Adrenal gland (tissue), 12 donors: ENCODE results near the gene MTMR11. TPM values are rescaled to one million over a fixed set of nuclear protein-coding genes. Genes with fewer than 3 reads are reported as not detected.
A peak's percentile ranks its signal among the peaks of the same experiment; 100 is the strongest.

Source experiments
- DNase-seq, 7 donors: peaks; one replicate each; pipeline ENCODE4 v3.0.0-alpha.2; 2019 to 2020
- H3K27ac ChIP-seq, 5 donors: fragments of 200-600 bp; sonication (generic) in 4 of 5; 1 replicate in 3 of 5; 2 replicates in 2 of 5; pipeline versions ENCODE4 v1.5.1 to v1.8.0; 2016 to 2020; ENCODE audit warnings: mild to moderate bottlenecking in 1 of 5
- H3K27me3 ChIP-seq: fragments of 200-600 bp; 2 replicates; pipeline ENCODE4 v1.8.0; 2021
- H3K36me3 ChIP-seq, 2 donors: fragments of 200-600 bp; replicated peaks in 1 of 2; 1 replicate in 1 of 2; 2 replicates in 1 of 2; pipeline versions ENCODE4 v1.5.1 to v1.8.0; 2018 to 2022
- H3K4me1 ChIP-seq, 2 donors: fragments of 200-600 bp; replicated peaks in 1 of 2; 1 replicate in 1 of 2; 2 replicates in 1 of 2; pipeline versions ENCODE4 v1.5.1 to v1.8.0; 2018 to 2021
- H3K4me3 ChIP-seq, 4 donors: fragments of 200-600 bp; sonication (generic) in 3 of 4; one replicate each; pipeline ENCODE4 v1.5.1; 2016 to 2018
- H3K9me3 ChIP-seq, 3 donors: fragments of 200-600 bp; sonication (generic) in 1 of 3; replicated peaks in 1 of 3; 1 replicate in 2 of 3; 2 replicates in 1 of 3; pipeline versions ENCODE4 v1.5.1 to v1.8.0; 2016 to 2021
- POLR2A ChIP-seq, 2 donors: fragments of 450-650 bp; IDR thresholded peaks; one replicate each; pipeline ENCODE4 v1.6.1; 2017; ENCODE audit warnings: antibody characterized with exemption in 2 of 2, mild to moderate bottlenecking in 2 of 2, moderate library complexity in 1 of 2
- WGBS, 4 donors: extraction: QIAGEN DNeasy Blood & Tissue Kit in 2 of 4; methylation state at CpG; one replicate each; pipeline versions ENCODE4 v1.1.5 to v1.1.7; 2013 to 2017; 5-methylcytosine and 5-hydroxymethylcytosine counted together
- intact Hi-C, 2 donors: fragments of 100-400 bp; cut with DNase I; formaldehyde crosslinking; loops; one replicate each; pipeline versions ENCODE4 v1.14.1 to v1.15.0; 2022 to 2023
- polyA plus RNA-seq, 3 donors: library from polyadenylated mRNA; stranded (reverse); fragments of 200-250 nt in 2 of 3; fragments of 350-450 nt in 1 of 3; fragmentation: Illumina TruSeq in 1 of 3; extraction: RNeasy Lipid Tissue Mini Kit (QIAGEN cat#74804) in 1 of 3; gene quantifications; one replicate each; pipeline ENCODE4 v1.2.3, GENCODE V29; 2013 to 2014
- total RNA-seq, 9 donors: library from RNA; depleted of rRNA in 4 of 9; stranded (reverse); fragments of >200 nt in 4 of 9; fragments of 120-200 nt in 1 of 9; fragmentation: NEBNext Ultra II Directional in 1 of 9; extraction: Animal tissue kit (Norgen Biotek cat#: 25700) in 1 of 9; gene quantifications; one replicate each; pipeline versions ENCODE4 v1.1.0 to v1.2.4, GENCODE V29; 2013 to 2023
- TF ChIP-seq, protein P1 (sequence below), 6 experiments: fragments of 450-650 bp in 4 of 6; fragments of 200-600 bp in 2 of 6; sonication (generic) in 1 of 6; IDR thresholded peaks; 1 replicate in 5 of 6; 2 replicates in 1 of 6; pipeline versions ENCODE4 v1.5.1 to v1.8.0; 2016 to 2021; ENCODE audit warnings: antibody characterized with exemption in 6 of 6, mild to moderate bottlenecking in 2 of 6, moderate library complexity in 1 of 6
- donor health status: healthy with polysubstance abuse.
- donor health status: Bipolar disorder and iron deficiency.
- donor health status: DM: yes; HTN: yes; CAD: no.
- donor health status: DM: no; HTN: no; CAD: no.
- donor health status: DM: no; HTN: no; CAD: no.
- donor health status: DM: yes; HTN: yes; CAD: no.

Gene MTMR11
- total and polyA plus RNA-seq, 12 donors, result 14.5 to 70.6 (median 46.4) TPM

DNA sequence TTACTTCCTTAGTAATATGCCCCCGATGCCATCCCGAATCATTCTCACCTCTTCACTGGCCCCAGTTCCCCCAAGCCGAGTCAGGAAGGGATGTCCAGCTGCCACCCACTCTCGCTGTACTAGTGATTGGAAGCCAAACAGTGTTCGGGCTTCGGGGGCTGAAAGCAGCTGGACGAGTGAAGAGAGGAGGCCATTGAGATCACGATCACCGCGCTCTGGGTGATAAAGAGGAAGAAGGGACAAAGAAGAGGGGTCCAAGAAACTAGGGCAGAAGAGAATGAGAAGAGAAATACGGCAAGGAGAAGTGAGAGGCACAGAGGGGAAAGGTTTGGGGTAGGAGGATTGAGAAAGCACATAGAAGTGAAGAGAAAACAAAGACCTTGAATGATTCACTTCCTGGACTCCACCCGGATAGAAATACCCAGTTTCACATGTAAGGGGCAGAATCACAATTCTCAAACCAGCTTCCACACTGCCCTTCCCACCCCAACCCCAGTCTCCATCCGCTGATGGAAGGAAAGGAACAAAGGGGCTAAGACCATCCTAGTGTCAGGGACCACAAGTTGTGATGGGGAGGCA, 5.4 kb downstream of the MTMR11 start:
- DNase-seq, result no peak
- 68 to 82% (median 74%) methylated on average over 13 of the region's 13 CpGs for WGBS, 4 donors
- Histone ChIP-seq H3K27me3 (no peaks in the 10 kb centered on the region), H3K4me3 (no peak overlapping the region), H3K4me1 (peaks cover 21 to 42% of the 10 kb centered on the region in 2 donors), H3K27ac (peak overlapping the region in 4 of 5 donors; percentile 11 to 64 (median 34)), H3K9me3 (no peaks in the 10 kb centered on the region), H3K36me3 (peaks cover 0 to 13% of the 10 kb centered on the region in 2 donors)
- intact Hi-C loops, result no loop called here
- TF ChIP-seq POLR2A (IDR thresholded peaks at IDR 0.05), result no peak
- TF ChIP-seq, protein P1, sequence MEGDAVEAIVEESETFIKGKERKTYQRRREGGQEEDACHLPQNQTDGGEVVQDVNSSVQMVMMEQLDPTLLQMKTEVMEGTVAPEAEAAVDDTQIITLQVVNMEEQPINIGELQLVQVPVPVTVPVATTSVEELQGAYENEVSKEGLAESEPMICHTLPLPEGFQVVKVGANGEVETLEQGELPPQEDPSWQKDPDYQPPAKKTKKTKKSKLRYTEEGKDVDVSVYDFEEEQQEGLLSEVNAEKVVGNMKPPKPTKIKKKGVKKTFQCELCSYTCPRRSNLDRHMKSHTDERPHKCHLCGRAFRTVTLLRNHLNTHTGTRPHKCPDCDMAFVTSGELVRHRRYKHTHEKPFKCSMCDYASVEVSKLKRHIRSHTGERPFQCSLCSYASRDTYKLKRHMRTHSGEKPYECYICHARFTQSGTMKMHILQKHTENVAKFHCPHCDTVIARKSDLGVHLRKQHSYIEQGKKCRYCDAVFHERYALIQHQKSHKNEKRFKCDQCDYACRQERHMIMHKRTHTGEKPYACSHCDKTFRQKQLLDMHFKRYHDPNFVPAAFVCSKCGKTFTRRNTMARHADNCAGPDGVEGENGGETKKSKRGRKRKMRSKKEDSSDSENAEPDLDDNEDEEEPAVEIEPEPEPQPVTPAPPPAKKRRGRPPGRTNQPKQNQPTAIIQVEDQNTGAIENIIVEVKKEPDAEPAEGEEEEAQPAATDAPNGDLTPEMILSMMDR (IDR thresholded peaks at IDR 0.05), result no peak

DNA sequence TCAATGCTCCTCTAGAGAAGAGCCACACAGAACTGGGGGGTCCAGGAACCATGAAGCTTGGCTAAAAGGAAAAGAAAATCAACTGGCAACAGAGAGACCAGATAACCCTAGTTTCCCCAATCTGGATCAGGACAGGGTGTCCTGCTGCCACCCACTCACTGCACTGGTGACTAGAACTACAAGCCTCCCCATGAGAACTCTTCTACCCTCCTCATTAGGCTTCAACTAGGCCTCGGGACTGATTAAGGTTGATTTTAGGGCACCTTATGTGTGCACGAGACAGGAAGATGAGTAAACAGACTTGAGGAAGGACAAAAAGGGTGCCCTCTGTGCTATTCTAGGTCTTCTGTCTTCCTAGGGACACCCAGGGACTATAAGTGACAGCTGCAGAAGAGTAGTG, 6.8 kb downstream of the MTMR11 start:
- DNase-seq, result no peak
- Histone ChIP-seq H3K36me3 (peaks cover 0 to 28% of the 10 kb centered on the region in 2 donors), H3K4me1 (peaks cover 13 to 43% of the 10 kb centered on the region in 2 donors), H3K27ac (peak overlapping the region in 1 of 5 donors; percentile 33), H3K9me3 (no peaks in the 10 kb centered on the region), H3K4me3 (no peak overlapping the region), H3K27me3 (no peaks in the 10 kb centered on the region)
- intact Hi-C loops, result no loop called here
- 65 to 83% (median 74%) methylated on average over 2 of the region's 2 CpGs for WGBS, 4 donors
- TF ChIP-seq POLR2A (IDR thresholded peaks at IDR 0.05), result no peak
- TF ChIP-seq, protein P1 (IDR thresholded peaks at IDR 0.05), result no peak

DNA sequence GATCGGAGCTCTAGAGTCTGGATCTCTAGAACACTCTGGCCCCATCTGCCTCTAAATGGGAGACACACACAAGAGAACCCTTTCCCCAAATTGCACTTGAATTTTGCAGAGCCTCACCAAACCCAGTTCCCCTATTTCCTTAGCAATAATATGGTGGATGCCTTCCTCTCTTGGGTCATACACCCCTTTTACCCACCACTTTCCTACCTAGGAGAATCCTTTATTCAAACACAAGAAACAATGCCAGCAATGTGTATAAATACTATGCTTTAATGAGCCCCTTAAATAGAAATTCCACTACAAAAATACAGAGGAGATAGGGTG, 8.3 kb downstream of the MTMR11 start:
- 0 to 20% (median 8%) methylated on average over 1 of the region's 1 CpG; no CpG with 5 or more reads in 1 of the 4 donors for WGBS, 4 donors
- H3K4me3 ChIP-seq, result peak overlapping the region in 2 of 4 donors; percentile 82 to 96
- H3K36me3 ChIP-seq, result peaks cover 0 to 41% of the 10 kb centered on the region in 2 donors
- H3K27ac ChIP-seq, result peak overlapping the region; percentile 87 to 97 (median 96)
- H3K4me1 ChIP-seq, result peaks cover 13 to 46% of the 10 kb centered on the region in 2 donors
- no peak for DNase-seq
- H3K9me3 ChIP-seq, result no peaks in the 10 kb centered on the region
- no peaks in the 10 kb centered on the region for H3K27me3 ChIP-seq
- intact Hi-C loops, result no loop called here
- no peak for TF ChIP-seq POLR2A (IDR thresholded peaks at IDR 0.05)
- TF ChIP-seq, protein P1 (IDR thresholded peaks at IDR 0.05), result no peak

DNA sequence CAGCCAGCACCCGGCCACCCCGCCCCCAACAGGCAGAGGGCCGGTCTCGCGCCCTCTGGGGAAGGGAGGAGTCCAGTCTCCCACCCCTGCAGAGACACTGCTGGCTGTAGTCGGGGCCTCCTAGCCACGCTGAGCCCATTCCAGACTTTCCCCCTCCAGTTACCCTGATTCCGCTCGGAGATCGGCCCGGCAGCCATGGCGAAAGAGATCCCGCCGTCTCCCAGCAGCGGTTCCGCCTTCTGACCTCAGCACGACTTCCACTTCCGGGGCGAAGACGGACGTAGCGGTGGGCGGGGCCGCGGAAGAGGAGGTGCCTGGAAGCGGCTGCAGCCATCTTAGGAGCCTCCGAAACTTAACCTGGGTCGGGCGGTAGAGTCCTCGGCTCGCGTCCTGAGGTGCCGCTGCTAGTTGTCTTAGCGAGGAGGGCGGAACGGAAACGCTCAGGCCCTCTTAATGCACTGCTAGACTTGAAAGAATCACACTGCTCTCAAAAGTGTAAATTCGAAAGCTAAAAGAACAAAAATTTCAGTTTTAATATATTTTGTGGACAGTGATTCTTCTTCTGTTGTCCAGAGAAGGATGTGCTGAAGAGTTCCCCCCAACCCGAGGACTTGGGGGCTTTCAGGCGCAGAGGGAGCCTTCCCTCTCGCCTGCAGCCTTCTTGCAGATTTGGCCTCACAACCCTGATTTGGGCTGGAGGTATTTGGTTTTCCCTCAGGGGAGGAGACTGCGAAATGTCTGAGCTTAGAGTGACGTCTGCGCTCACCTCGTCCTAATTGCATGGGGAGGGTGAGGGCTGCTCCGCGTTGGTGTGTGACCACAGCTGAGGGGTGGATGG, 8.9 kb downstream of the MTMR11 start, which contains the start of gene SF3B4:
SF3B4 (minus strand) TSS at position 241 of the 838 bp plus-strand sequence; CDS start at position 197, 44 bp downstream.
- H3K36me3 ChIP-seq, result peaks cover 0 to 44% of the 10 kb centered on the region in 2 donors
- peak within 1 kb of the TSS; percentile 87 to 97 (median 96) for H3K27ac ChIP-seq
- H3K27me3 ChIP-seq, result no peaks in the 10 kb centered on the region
- TF ChIP-seq, protein P1 (IDR thresholded peaks at IDR 0.05), result no peak
- TF ChIP-seq POLR2A (IDR thresholded peaks at IDR 0.05), result peak; percentile 93 to 95
- H3K9me3 ChIP-seq, result no peaks in the 10 kb centered on the region
- peak; percentile 94 to 98 (median 96) for DNase-seq
- H3K4me3 ChIP-seq, result peak within 1 kb of the TSS; percentile 58 to 96 (median 87)
- H3K4me1 ChIP-seq, result peaks cover 13 to 46% of the 10 kb centered on the region in 2 donors
- 0 to 1% (median 0%) methylated on average over 15 to 47 of the region's 47 CpGs for WGBS, 4 donors
- intact Hi-C loops, result no loop called here
